B cell (primary cell): ENCODE data around the gene LITAFD. TPM values are rescaled to one million over a fixed set of nuclear protein-coding genes. Genes with fewer than 3 reads are reported as not detected.

ENCODE experiments used
- ATAC-seq: fragments of 200-7000 bp; cut with Tn5 transposase; one replicate; pipeline ENCODE4 v1.10.0; 2021; ENCODE audit warnings: low read depth, mild to moderate bottlenecking, moderate number of reproducible peaks, moderate library complexity
- CTCF ChIA-PET: fragments of 350-600 bp; sonication (Branson Sonifier 250); formaldehyde crosslinking; loops from one replicate; lab custom pipeline; 2021; ENCODE audit warnings: antibody characterized with exemption, inconsistent platforms; lab: Charles Lee
- POLR2A ChIA-PET: fragments of 350-600 bp; sonication (Branson Sonifier 250); formaldehyde crosslinking; loops from one replicate; lab custom pipeline; 2021; ENCODE audit warnings: antibody characterized with exemption; lab: Charles Lee
- DNase-seq: peaks from one replicate; pipeline ENCODE4 v3.0.0; 2013
- H2AFZ ChIP-seq: 2 replicates; pipeline ENCODE4 v1.6.1; 2012; ENCODE audit warnings: mild to moderate bottlenecking, low read depth, low read length; ENCODE audit not compliant: insufficient read depth, poor library complexity, severe bottlenecking
- H3K27ac ChIP-seq, 2 donors: 1 replicate in 1 of 2; 2 replicates in 1 of 2; pipeline ENCODE4 v1.5.1; 2012 to 2013; ENCODE audit warnings: low read length in 2 of 2, mild to moderate bottlenecking in 2 of 2, moderate library complexity in 1 of 2
- H3K27me3 ChIP-seq, 4 experiments: fragments of 200-600 bp in 1 of 4; sonication (generic) in 1 of 4; replicated peaks in 1 of 4; 1 replicate in 2 of 4; 2 replicates in 2 of 4; pipeline versions ENCODE4 v1.6.1 to v1.7.0; 2013 to 2016; ENCODE audit warnings: low read length in 3 of 4, mild to moderate bottlenecking in 2 of 4, mixed read lengths in 1 of 4, moderate library complexity in 1 of 4; ENCODE audit not compliant: insufficient read depth in 4 of 4, control insufficient read depth in 3 of 4; ENCODE audit errors: control extremely low read depth in 1 of 4
- H3K36me3 ChIP-seq, 2 experiments: replicated peaks in 1 of 2; 1 replicate in 1 of 2; 2 replicates in 1 of 2; pipeline versions ENCODE4 v1.6.1 to v1.7.1; 2013; ENCODE audit warnings: low read length in 1 of 2; ENCODE audit not compliant: insufficient read depth in 2 of 2, control insufficient read depth in 1 of 2; ENCODE audit errors: control extremely low read depth in 1 of 2, extremely low read depth in 1 of 2
- H3K4me1 ChIP-seq, 2 donors: fragments of 200-600 bp in 1 of 2; sonication (generic) in 1 of 2; 1 replicate in 1 of 2; 2 replicates in 1 of 2; pipeline versions ENCODE4 v1.5.1 to v1.6.1; 2013 to 2017; ENCODE audit warnings: low read length in 2 of 2; ENCODE audit not compliant: control insufficient read depth in 2 of 2, insufficient read depth in 2 of 2
- H3K4me2 ChIP-seq: replicated peaks from 2 replicates; pipeline ENCODE3; 2012; ENCODE audit warnings: mild to moderate bottlenecking, low read depth, low read length; ENCODE audit not compliant: poor library complexity, severe bottlenecking
- H3K4me3 ChIP-seq, 5 experiments: fragments of 200-600 bp in 1 of 5; sonication (generic) in 1 of 5; 1 replicate in 3 of 5; 2 replicates in 2 of 5; pipeline versions ENCODE4 v1.5.1 to v1.7.0; 2011 to 2016; ENCODE audit warnings: low read length in 4 of 5, mild to moderate bottlenecking in 4 of 5, low read depth in 2 of 5, control low read depth in 1 of 5, moderate library complexity in 1 of 5; ENCODE audit not compliant: insufficient read depth in 1 of 5; ENCODE audit errors: control extremely low read depth in 1 of 5, extremely low read depth in 1 of 5
- H3K79me2 ChIP-seq: fragments of 200-600 bp; sonication (generic); one replicate; pipeline ENCODE4 v1.6.0; 2016; ENCODE audit warnings: low read length; ENCODE audit not compliant: control insufficient read depth, insufficient read depth
- H3K9ac ChIP-seq: fragments of 200-600 bp; sonication (generic); 2 replicates; pipeline ENCODE4 v1.6.1; 2017; ENCODE audit warnings: mild to moderate bottlenecking, low read length, moderate library complexity
- H3K9me3 ChIP-seq, 3 donors: one replicate each; pipeline versions ENCODE4 v1.6.1 to v1.7.1; 2013; ENCODE audit warnings: low read length in 2 of 3; ENCODE audit not compliant: control insufficient read depth in 2 of 3, insufficient read depth in 1 of 3; ENCODE audit errors: control extremely low read depth in 1 of 3
- H4K20me1 ChIP-seq: 2 replicates; pipeline ENCODE4 v1.6.0; 2012; ENCODE audit warnings: mild to moderate bottlenecking, low read length; ENCODE audit not compliant: insufficient read depth, control insufficient read depth, poor library complexity, severe bottlenecking
- H3K27ac Mint-ChIP-seq: one replicate; pipeline ENCODE4 v1.8.0; 2021; ENCODE audit warnings: mixed read lengths
- H3K27me3 Mint-ChIP-seq: one replicate; pipeline ENCODE4 v1.8.0; 2021; ENCODE audit warnings: mixed read lengths
- H3K4me1 Mint-ChIP-seq: one replicate; pipeline ENCODE4 v1.8.0; 2021; ENCODE audit warnings: mixed read lengths
- H3K4me3 Mint-ChIP-seq: one replicate; pipeline ENCODE4 v1.8.0; 2021; ENCODE audit warnings: mixed read lengths
- H3K9me3 Mint-ChIP-seq: one replicate; pipeline ENCODE4 v1.8.0; 2022; ENCODE audit warnings: mixed read lengths; ENCODE audit not compliant: insufficient read depth
- EZH2 ChIP-seq: IDR thresholded peaks from 2 replicates; pipeline ENCODE4 v1.6.1; 2012; ENCODE audit warnings: borderline replicate concordance, low read depth, mild to moderate bottlenecking, moderate library complexity, low read length; ENCODE audit not compliant: insufficient read depth, poor library complexity, severe bottlenecking
- WGBS: methylation state at CpG from one replicate; pipeline ENCODE4 v1.1.5; 2013; ENCODE audit warnings: missing lambda C conversion rate; ENCODE audit not compliant: insufficient coverage; 5-methylcytosine and 5-hydroxymethylcytosine counted together
- intact Hi-C: fragments of 100-400 bp; cut with micrococcal nuclease; formaldehyde crosslinking; loops from one replicate; pipeline ENCODE4 v1.10.0; 2022
- polyA plus RNA-seq: library from polyadenylated mRNA; depleted of rRNA; stranded (reverse); fragments of >200 nt; gene quantifications from 2 replicates; pipeline ENCODE4 v1.2.3, GENCODE V29; 2012
- total RNA-seq, 2 donors: library from RNA; stranded (reverse); fragments of 120-200 nt in 1 of 2; gene quantifications; 1 replicate in 1 of 2; 2 replicates in 1 of 2; pipeline versions ENCODE4 v1.2.3 to v1.2.4, GENCODE V29; 2013 to 2022
- TF ChIP-seq, protein P1 (sequence below): fragments of 200-600 bp; IDR thresholded peaks from one replicate; pipeline ENCODE4 v1.8.0; 2022; ENCODE audit warnings: antibody characterized with exemption, mild to moderate bottlenecking

LITAFD gene
- total and polyA plus RNA-seq, 2 donors (not counting 1 experiment from before 2014, with no cell fraction given) = not detected

- Histone ChIP-seq H2AFZ (peak within 1 kb of the TSS; percentile 81), H4K20me1 (peaks cover 45% of the 10 kb centered on the region), H3K4me3 (peak within 1 kb of the TSS; percentile 76 to 89 (median 84)), H3K4me2 (peak within 1 kb of the TSS; percentile 99), H3K27me3 (no peaks in the 10 kb centered on the region), H3K9me3 (no peaks in the 10 kb centered on the region), H3K9ac (peak within 1 kb of the TSS; percentile 77), H3K36me3 (no peaks in the 10 kb centered on the region), H3K4me1 (peaks cover 34 to 68% of the 10 kb centered on the region in 2 donors), H3K79me2 (peaks cover 49% of the 10 kb centered on the region), H3K27ac (peak within 1 kb of the TSS; percentile 66 to 78)
- Mint-ChIP-seq H3K27me3 (no peaks in the 10 kb centered on the region), H3K4me1 (peaks cover 56% of the 10 kb centered on the region), H3K9me3 (no peaks in the 10 kb centered on the region), H3K4me3 (peak within 1 kb of the TSS; percentile 94), H3K27ac (peak within 1 kb of the TSS; percentile 93)
- ChIA-PET POLR2A (interaction anchor here (0.6 to 1.5 kb wide), 9 partner anchors 23 to 1876 kb away, joined by 3 to 9 read pairs (median 4); partner anchors contain the start of genes HAPSTR1, PMM2 and TMEM186), CTCF (interaction anchor here (0.6 to 3.8 kb wide), 8 partner anchors 12 to 1428 kb away, joined by 3 to 42 read pairs (median 4); partner anchors contain the start of gene LITAFD)
- DNase-seq (peak; percentile 89), ATAC-seq (peak; percentile 85)
- intact Hi-C loops = loop anchor here (1.0 to 5.0 kb wide), 7 partner anchors 23 to 1874 kb away; partner anchors contain the start of genes ABAT, HAPSTR1, NUBP1 and PMM2
- no peak for TF ChIP-seq EZH2
- TF ChIP-seq, protein P1, sequence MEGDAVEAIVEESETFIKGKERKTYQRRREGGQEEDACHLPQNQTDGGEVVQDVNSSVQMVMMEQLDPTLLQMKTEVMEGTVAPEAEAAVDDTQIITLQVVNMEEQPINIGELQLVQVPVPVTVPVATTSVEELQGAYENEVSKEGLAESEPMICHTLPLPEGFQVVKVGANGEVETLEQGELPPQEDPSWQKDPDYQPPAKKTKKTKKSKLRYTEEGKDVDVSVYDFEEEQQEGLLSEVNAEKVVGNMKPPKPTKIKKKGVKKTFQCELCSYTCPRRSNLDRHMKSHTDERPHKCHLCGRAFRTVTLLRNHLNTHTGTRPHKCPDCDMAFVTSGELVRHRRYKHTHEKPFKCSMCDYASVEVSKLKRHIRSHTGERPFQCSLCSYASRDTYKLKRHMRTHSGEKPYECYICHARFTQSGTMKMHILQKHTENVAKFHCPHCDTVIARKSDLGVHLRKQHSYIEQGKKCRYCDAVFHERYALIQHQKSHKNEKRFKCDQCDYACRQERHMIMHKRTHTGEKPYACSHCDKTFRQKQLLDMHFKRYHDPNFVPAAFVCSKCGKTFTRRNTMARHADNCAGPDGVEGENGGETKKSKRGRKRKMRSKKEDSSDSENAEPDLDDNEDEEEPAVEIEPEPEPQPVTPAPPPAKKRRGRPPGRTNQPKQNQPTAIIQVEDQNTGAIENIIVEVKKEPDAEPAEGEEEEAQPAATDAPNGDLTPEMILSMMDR = no peak
- WGBS = under 1% methylated on average over 69 of the region's 83 CpGs
Measured at GRCh38 chr16:8868416-8869211, 13.5 kb upstream of the LITAFD start, which contains the start of gene CARHSP1. CARHSP1 (minus strand) TSS chr16:8869006; CDS start chr16:8859328, 9,678 bp downstream.
